ENCODE measurements around the gene ZNF287. TPM values are rescaled to one million over a fixed set of nuclear protein-coding genes. Genes with fewer than 3 reads are reported as not detected.

ZNF287 gene
- polyA plus RNA-seq, 5 donors: 6.6 to 10.4 (median 9.1) TPM

DNA sequence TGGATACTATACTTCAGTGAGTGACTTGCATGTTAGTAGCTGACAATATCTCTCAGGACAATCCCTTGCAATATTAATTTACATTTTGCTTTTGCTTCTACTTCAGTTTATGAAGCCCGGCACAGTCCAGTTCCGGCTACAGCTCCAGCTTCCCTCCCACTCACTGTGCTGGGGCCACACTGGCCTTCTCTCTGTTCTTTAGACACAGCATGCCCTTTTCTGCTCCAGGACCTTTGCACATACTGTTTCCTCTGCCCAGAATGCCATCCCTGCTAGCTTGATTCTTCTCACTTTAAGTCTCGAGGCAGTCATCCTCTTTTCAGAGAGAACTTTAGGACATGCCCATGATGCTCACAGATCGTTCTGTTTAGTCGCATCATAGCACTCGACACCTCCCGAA, 51.5 kb downstream of the ZNF287 start:
- DNase-seq: no peak

DNA sequence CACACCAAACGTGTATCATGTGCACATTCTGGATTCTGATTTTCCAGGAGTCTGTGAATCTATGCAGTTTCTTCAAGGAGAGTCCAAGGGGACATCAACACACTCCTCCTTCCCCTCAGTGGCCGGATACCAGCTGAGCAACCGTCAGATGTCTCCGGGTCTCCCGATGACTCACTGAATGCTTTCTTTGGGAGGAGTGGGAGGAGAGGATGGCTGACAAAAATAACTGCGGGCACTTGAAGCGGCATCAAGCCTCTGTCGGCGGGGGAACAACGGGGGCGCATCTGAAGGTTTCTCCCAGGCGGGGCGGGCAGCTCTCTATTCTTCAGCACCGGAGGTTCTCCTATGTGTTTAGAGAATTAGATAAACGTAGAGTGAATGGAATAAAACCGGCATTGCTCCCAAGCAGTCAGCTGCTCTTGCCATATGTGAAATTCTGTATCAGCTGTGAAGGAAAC, 52.4 kb downstream of the ZNF287 start:
- no peak for DNase-seq

DNA sequence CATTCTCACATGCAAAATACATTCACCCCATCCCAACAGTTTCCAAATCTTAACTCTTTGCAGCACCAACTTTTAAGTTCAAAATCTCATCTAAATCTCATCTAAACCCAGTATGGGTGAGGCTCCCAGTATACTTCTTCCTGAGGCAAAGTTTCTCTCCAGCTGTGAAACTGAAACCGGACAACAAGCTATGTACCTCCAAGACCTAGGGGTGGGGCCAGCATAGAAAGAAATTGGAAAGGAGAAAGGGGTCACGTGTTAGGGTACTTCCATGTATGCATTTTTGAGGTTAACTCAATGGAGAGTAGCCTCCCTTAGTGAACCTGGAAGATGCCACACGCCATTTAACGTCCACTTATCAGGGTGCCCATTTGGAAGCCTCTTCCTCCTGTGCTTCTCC, 53.1 kb downstream of the ZNF287 start:
- no peak for DNase-seq

DNA sequence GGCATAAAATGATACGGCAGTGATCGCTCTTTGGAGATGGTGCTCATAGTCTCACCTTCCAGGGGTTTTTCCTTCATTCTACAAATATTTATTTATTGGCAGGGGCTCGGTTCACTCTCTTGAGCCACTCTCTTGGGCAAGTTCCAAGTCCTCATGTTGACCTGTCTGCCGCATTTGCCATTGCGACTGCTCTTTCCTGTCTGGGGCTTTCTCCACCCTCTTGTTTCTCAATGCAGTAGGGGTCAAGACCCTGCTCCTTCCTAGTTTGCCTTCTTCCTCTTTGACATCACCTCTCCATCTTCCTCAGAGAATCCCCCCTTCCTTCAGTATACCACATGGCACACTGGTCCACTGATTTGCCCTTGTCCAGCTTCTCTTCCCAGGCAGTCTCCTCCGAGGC, 55.1 kb downstream of the ZNF287 start:
- DNase-seq: no peak

DNA sequence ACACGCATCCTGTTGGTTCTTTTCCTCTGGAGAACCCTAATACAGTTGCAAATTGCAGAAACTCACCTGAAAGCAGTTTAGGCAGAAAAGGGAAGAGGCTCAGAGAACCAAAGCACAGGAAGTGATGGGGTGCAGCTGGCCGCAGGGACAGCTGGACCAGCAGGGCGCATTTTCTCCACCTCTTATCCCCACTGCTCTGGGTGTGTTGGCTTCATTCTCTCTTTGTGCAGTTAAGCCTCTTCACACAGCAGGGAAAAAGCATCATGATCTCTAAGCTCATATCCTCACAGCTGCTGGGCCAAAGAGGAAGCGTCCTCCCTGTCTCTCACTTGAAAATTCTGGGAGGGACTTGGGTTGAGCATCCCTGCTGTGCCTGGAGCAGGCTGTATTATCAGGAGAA, 57.0 kb downstream of the ZNF287 start:
- no peak for DNase-seq

DNA sequence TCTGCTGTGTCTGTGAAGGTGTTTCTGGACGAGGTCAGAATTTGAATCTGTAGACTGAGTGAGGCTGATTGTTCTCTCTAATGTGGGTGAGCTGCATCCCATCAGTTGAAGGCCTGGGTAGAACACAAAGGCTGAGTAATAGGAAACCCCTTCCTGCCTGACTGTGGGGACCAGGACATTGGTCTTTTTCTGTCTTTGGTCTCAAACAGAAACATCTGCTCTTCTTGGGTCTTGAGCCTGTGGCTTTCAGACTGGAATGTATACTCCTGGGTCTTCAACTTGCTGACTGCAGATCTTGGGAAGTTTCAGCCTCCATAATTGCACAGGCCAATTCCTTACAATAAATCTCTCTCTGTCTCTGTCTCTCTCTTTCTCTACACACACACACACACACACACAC, 57.4 kb downstream of the ZNF287 start:
- DNase-seq: no peak

DNA sequence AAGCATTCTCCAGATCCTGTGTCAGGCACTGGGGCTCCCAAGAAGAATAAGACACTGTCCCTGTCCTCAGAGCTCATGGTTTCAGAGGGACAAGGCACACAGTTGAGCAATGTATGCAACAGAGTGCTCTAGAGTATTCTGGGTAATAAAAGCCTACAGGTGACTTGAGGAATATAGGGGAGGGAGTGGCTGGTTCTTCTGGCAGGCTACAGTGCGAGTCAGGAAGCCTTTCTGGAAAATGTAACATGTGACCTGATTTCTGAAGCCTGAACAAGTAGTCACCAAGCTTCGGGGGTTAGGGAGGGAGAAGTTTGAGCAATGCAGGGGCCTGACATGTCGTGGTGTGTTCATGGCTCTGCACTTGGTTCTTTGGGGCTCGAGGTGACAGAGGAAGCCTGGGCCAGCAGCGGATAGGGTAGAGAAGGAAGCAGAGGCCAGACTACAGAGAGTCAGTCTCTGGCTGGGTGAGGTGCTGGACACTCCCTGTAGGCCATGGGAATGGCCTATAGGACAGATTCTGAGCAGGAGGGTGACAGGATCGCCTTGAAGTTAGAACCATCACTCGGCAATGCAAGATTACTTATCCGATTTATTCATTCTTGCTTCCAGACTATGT, 61.0 kb downstream of the ZNF287 start:
- DNase-seq: no peak

DNA sequence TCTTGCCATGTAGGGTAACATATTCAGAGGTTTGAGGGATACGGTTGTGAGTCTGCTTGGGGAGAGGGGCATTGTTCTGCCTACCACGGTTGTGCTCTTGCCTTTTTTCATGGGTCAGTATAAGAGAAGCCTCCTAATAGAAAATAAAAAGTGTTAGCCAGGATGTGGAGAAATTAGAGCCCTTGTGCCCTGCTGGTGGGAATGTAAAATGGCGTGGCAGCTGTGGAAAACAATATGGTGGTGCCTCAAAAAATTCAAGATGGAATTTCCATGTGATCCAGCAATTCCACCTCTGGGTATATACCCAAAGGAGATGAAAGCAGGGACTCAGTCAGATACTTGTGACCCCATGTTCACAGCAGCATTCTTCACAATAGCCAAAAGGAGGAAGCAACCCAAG, 62.8 kb downstream of the ZNF287 start:
- no peak for DNase-seq

DNA sequence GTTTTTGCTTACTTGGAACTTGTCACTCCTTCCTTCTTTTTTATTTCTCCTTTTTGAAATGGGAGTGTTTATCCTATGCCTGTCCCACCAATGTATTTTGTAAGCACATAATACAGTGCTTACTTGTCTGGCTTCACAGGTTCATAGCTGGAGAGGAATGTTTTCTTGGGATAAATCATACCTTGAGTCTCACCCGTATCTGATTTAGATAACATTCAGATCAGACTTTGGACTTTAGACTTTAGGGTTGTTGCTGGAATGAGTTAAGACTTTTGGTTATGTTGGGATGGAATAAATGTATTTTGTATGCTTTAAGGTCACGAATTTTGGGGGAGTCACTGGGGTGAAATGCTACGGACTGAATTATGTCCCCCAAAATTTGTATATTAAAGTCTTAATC, 64.0 kb downstream of the ZNF287 start:
- DNase-seq: no peak

Other genes starting within 250 kb of the ZNF287 start
- 10 to 100 TPM; 78.1 to 85.2 (median 80.7) TPM for gene CENPV, start 215.7 kb downstream of the ZNF287 start, polyA plus RNA-seq (ENCODE audit: insufficient read depth in 1 of 5, insufficient read length in 5 of 5, low replicate concordance in 1 of 5)
- gene UBB, start 188.1 kb downstream of the ZNF287 start, polyA plus RNA-seq (ENCODE audit: insufficient read depth in 1 of 5, insufficient read length in 5 of 5, low replicate concordance in 1 of 5): 1,000 to 10,000 TPM; 1,677 to 2,026 (median 1,915) TPM
- gene TRPV2, start 153.6 kb downstream of the ZNF287 start, polyA plus RNA-seq (ENCODE audit: insufficient read depth in 1 of 5, insufficient read length in 5 of 5, low replicate concordance in 1 of 5): 10 to 100 TPM in 2 of 5 donors, 1 to 10 TPM in 3; 8.5 to 13.6 (median 9.7) TPM
- 1 to 10 TPM; 4.5 to 6.1 (median 5.8) TPM for gene LRRC75A, start 77.0 kb downstream of the ZNF287 start, polyA plus RNA-seq (ENCODE audit: insufficient read depth in 1 of 5, insufficient read length in 5 of 5, low replicate concordance in 1 of 5)
- gene ZNF624, start 84.6 kb upstream of the ZNF287 start, polyA plus RNA-seq (ENCODE audit: insufficient read depth in 1 of 5, insufficient read length in 5 of 5, low replicate concordance in 1 of 5): 10 to 100 TPM in 1 of 5 donors, 1 to 10 TPM in 4; 6.2 to 13.3 (median 9.3) TPM
- 10 to 100 TPM in 3 of 5 donors, 1 to 10 TPM in 1, under 1 TPM in 1; 0.89 to 28.9 (median 12.1) TPM for gene CCDC144A, start 121.0 kb upstream of the ZNF287 start, polyA plus RNA-seq (ENCODE audit: insufficient read depth in 1 of 5, insufficient read length in 5 of 5, low replicate concordance in 1 of 5)

Data from right lung (tissue), 5 donors.